ENCODE results near the gene MEST. TPM values are rescaled to one million over a fixed set of nuclear protein-coding genes. Genes with fewer than 3 reads are reported as not detected.

Gene MEST
- total RNA-seq, 1 experiment from 2014 or later: 49.5 TPM

GRCh38 chr7:130486114-130486953 is 5.6 kb upstream of the MEST start (continued):
- TF ChIP-seq MAX (IDR thresholded peaks at IDR 0.05): peak; percentile 96
- no peak for TF ChIP-seq SRF (IDR thresholded peaks at IDR 0.05; ENCODE audit: low read depth)
- peak; percentile 60 to 74 (median 72); a peak in 5 of 6 replicates for TF ChIP-seq CTCF (IDR thresholded peaks at IDR 0.05 in 2 of 3, conservative IDR thresholded peaks at IDR 0.05 in 1 of 3; ENCODE audit: borderline replicate concordance in 1 of 3, insufficient read depth in 1 of 3, low read depth in 2 of 3, low read length in 2 of 3)
- peak; percentile 29; the same call in 1 of the 2 replicates for TF ChIP-seq EGR1 (IDR thresholded peaks at IDR 0.05; ENCODE audit: low read depth)
- TF ChIP-seq SP1 (IDR thresholded peaks at IDR 0.05; ENCODE audit: low read depth): no peak; the same call in 1 of the 2 replicates
- peak; percentile 99 for TF ChIP-seq CBX3 (IDR thresholded peaks at IDR 0.05; ENCODE audit: low read depth)
- TF ChIP-seq POLR2AphosphoS5 (IDR thresholded peaks at IDR 0.05; ENCODE audit: low read depth, low read length): peak; percentile 57; the same call in 1 of the 2 replicates
- no peak for TF ChIP-seq ATF3 (IDR thresholded peaks at IDR 0.05)
- peak; percentile 38; the same call in 1 of the 2 replicates for TF ChIP-seq ELF1 (IDR thresholded peaks at IDR 0.05; ENCODE audit: borderline replicate concordance, low read depth)
- no peak for TF ChIP-seq EZH2 (IDR thresholded peaks at IDR 0.05)

- no TSS peak for BruUV-seq (replicated peaks)
- Histone ChIP-seq H3K4me2 (ENCODE audit: low read length) (peak overlapping the region; percentile 74), H4K20me1 (ENCODE audit: insufficient read depth) (no peaks in the 10 kb centered on the region), H3K36me3 (ENCODE audit: control insufficient read depth in 1 of 2, insufficient read depth in 2 of 2, low read length in 2 of 2) (no peaks in the 10 kb centered on the region), H3K9ac (ENCODE audit: low read length) (peak overlapping the region; percentile 62), H3K27me3 (ENCODE audit: insufficient read depth, low read length) (no peaks in the 10 kb centered on the region), H3K4me1 (ENCODE audit: control insufficient read depth in 1 of 2, insufficient read depth in 2 of 2, low read length in 2 of 2) (peaks cover 0 to 20% of the 10 kb centered on the region in 2 experiments; a peak in 1 of 4 replicates), H3K9me3 (ENCODE audit: control insufficient read depth in 1 of 2, insufficient read depth in 1 of 2, low read depth in 1 of 2, low read length in 2 of 2) (no peaks in the 10 kb centered on the region; a peak in 1 of 4 replicates), H3K79me2 (ENCODE audit: insufficient read depth, low read length) (peaks cover 39% of the 10 kb centered on the region), H2AFZ (ENCODE audit: low read depth, low read length, poor library complexity, severe bottlenecking) (no peak overlapping the region), H3K9me2 (ENCODE audit: insufficient read depth) (no peaks in the 10 kb centered on the region), H3K4me3 (replicated peaks in 1 of 2; ENCODE audit: low read depth in 1 of 2, low read length in 2 of 2) (peak overlapping the region; percentile 53 to 62), H3K27ac (ENCODE audit: low read depth, low read length) (peak overlapping the region; percentile 61)
- no peak for DNase-seq (ENCODE audit: low read depth, low spot score)
- ChIA-PET POLR2A (no interaction called here), RAD21 (ENCODE audit: low non-redundant PET in 1 of 2, low total read pairs in 2 of 2, uncharacterized antibody in 2 of 2, unreplicated experiment in 2 of 2) (no interaction called here), CTCF (no interaction called here)
- no peak for TF ChIP-seq SRF (IDR thresholded peaks at IDR 0.05; ENCODE audit: low read depth)
- no peak for TF ChIP-seq SP1 (IDR thresholded peaks at IDR 0.05; ENCODE audit: low read depth)
- no peak for TF ChIP-seq EGR1 (IDR thresholded peaks at IDR 0.05; ENCODE audit: low read depth)
- no peak for TF ChIP-seq JUND (IDR thresholded peaks at IDR 0.05)
- TF ChIP-seq EZH2 (IDR thresholded peaks at IDR 0.05): no peak
- intact Hi-C loops (cut with micrococcal nuclease): loop anchor here (5.0 to 10.0 kb wide), 2 partner anchors 212 to 415 kb away; partner anchors contain the start of gene KLHDC10
- ATAC-seq: no peak
These were observed 4.9 kb upstream of the MEST start for GRCh38 chr7:130486954-130487436.

All from HCT116 (cell line).